RWPE2 (cell line): ENCODE results near the gene SPACDR.

Source experiments
- ATAC-seq: fragments of 200-7000 bp; cut with Tn5 transposase; 3 replicates; pipeline ENCODE4 v1.9.1; 2021; ENCODE audit warnings: low read depth
- DNase-seq: peaks from one replicate; pipeline ENCODE4 v3.0.0-alpha.2; 2020; ENCODE audit warnings: low spot score
- H3K27ac ChIP-seq: fragments of 450-650 bp; 2 replicates; pipeline ENCODE4 v1.5.1; 2017; ENCODE audit warnings: mild to moderate bottlenecking; ENCODE audit not compliant: poor library complexity, severe bottlenecking
- H3K27me3 ChIP-seq: fragments of 250-450 bp; sonication (Bioruptor Pico); 2 replicates; pipeline ENCODE4 v1.5.1; 2021; ENCODE audit warnings: mild to moderate bottlenecking, moderate library complexity; ENCODE audit not compliant: insufficient read depth, poor library complexity, severe bottlenecking
- H3K36me3 ChIP-seq: fragments of 250-450 bp; sonication (Bioruptor Pico); 2 replicates; pipeline ENCODE4 v1.5.1; 2020; ENCODE audit warnings: low read depth, mild to moderate bottlenecking, moderate library complexity
- H3K4me1 ChIP-seq: fragments of 250-450 bp; sonication (Bioruptor Pico); 2 replicates; pipeline ENCODE4 v1.5.1; 2021; ENCODE audit warnings: mild to moderate bottlenecking, moderate library complexity; ENCODE audit not compliant: insufficient read depth, poor library complexity, severe bottlenecking
- H3K4me3 ChIP-seq: fragments of 250-450 bp; sonication (Bioruptor Pico); 2 replicates; pipeline ENCODE4 v1.5.1; 2021; ENCODE audit warnings: mild to moderate bottlenecking, moderate library complexity; ENCODE audit not compliant: severe bottlenecking
- H3K9me3 ChIP-seq: fragments of 250-450 bp; sonication (Bioruptor Pico); 2 replicates; pipeline ENCODE4 v1.5.1; 2021; ENCODE audit warnings: mild to moderate bottlenecking, moderate library complexity; ENCODE audit not compliant: severe bottlenecking
- CTCF ChIP-seq: fragments of 450-650 bp; IDR thresholded peaks from one replicate; pipeline ENCODE4 v1.5.1; 2017; ENCODE audit warnings: mild to moderate bottlenecking, moderate library complexity; ENCODE audit not compliant: poor library complexity, severe bottlenecking

Gene SPACDR

DNA sequence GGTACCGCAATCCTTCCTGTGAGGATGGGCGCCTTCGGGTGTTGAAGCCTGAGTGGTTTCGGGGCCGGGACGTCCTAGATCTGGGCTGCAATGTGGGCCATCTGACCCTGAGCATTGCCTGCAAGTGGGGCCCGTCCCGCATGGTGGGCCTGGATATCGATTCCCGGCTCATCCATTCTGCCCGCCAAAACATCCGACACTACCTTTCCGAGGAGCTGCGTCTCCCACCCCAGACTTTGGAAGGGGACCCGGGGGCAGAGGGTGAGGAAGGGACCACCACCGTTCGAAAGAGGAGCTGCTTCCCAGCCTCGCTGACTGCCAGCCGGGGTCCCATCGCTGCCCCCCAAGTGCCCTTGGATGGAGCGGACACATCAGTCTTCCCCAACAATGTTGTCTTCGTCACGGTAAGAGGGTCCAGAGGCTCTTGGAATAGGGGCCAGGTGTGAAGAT lies 32.7 kb downstream of the SPACDR start:
- no peak for TF ChIP-seq CTCF
- no peak for ATAC-seq
- Histone ChIP-seq H3K9me3 (no peaks in the 10 kb centered on the region), H3K36me3 (peaks cover 34% of the 10 kb centered on the region), H3K27ac (peak overlapping the region; percentile 79), H3K4me1 (peaks cover 3% of the 10 kb centered on the region), H3K4me3 (no peak overlapping the region), H3K27me3 (no peaks in the 10 kb centered on the region)
- no peak for DNase-seq

DNA sequence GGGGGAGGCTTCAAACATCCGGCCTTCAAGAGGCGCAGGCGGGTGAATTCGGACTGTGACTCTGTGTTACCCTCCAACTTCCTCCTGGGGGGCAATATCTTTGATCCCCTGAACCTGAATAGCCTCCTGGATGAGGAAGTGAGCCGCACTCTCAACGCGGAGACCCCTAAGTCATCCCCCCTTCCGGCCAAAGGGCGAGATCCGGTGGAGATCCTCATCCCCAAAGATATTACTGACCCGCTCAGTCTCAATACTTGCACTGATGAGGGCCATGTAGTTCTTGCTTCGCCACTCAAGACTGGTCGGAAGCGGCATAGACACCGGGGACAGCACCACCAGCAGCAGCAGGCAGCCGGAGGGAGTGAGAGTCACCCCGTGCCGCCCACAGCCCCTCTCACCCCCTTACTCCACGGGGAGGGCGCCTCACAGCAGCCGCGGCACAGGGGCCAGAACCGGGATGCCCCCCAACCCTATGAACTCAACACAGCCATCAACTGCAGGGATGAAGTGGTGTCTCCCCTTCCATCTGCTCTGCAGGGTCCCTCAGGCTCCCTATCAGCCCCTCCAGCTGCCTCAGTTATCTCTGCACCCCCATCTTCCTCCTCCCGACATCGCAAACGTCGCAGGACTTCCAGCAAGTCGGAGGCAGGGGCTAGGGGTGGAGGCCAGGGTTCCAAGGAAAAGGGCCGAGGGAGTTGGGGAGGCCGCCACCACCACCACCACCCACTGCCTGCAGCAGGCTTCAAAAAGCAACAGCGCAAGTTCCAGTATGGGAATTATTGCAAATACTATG lies 33.4 kb downstream of the SPACDR start:
- no peak for DNase-seq
- peaks cover 34% of the 10 kb centered on the region for H3K36me3 ChIP-seq
- no peak for ATAC-seq

DNA sequence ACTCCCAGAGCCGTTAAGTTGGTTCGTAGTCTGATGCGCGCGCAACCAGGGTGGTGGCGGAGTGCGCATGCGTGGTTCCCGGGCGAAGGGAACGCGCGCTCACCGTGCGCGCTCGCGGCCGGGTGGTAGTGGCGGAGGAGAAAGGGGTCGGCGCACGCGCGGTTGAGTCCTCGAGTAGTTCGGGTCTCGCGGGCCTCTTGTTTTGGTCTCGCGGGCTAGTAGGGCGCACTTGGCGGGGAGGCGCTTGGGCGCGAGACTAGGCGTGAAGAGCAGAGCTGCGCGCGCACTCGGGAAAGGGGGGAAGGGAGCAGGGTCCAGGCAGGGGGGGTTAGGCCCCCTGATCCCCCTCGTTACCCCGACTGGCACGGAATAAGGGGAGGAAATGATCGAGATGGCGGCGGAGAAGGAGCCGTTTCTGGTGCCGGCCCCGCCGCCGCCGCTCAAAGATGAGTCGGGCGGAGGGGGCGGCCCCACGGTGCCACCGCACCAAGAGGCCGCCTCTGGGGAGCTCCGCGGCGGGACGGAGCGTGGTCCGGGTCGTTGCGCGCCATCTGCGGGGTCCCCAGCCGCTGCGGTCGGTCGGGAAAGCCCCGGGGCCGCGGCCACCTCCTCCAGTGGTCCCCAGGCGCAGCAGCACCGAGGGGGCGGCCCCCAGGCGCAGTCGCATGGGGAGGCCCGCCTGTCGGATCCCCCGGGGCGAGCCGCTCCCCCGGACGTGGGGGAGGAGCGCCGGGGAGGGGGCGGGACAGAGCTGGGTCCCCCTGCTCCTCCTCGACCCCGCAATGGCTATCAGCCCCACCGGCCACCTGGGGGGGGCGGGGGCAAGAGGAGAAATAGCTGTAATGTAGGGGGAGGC lies 34.2 kb downstream of the SPACDR start, which contains the start of gene MEPCE:
TSS of gene MEPCE (plus strand) at position 195 of the 856 bp plus-strand sequence. CDS start at position 383, 188 bp downstream.
- Histone ChIP-seq H3K27me3 (no peaks in the 10 kb centered on the region), H3K9me3 (no peaks in the 10 kb centered on the region), H3K4me1 (peaks cover 3% of the 10 kb centered on the region), H3K4me3 (peak within 1 kb of the TSS; percentile 67), H3K27ac (peak within 1 kb of the TSS; percentile 79), H3K36me3 (peaks cover 29% of the 10 kb centered on the region)
- ATAC-seq (peak; percentile 46), DNase-seq (peak; percentile 97)
- TF ChIP-seq CTCF, result no peak

More for the DNA sequence above, 33.4 kb downstream of the SPACDR start:
- no peak for TF ChIP-seq CTCF
- Histone ChIP-seq H3K27me3 (no peaks in the 10 kb centered on the region), H3K27ac (peak overlapping the region; percentile 79), H3K9me3 (no peaks in the 10 kb centered on the region), H3K4me3 (peak overlapping the region; percentile 67), H3K4me1 (peaks cover 3% of the 10 kb centered on the region)

DNA sequence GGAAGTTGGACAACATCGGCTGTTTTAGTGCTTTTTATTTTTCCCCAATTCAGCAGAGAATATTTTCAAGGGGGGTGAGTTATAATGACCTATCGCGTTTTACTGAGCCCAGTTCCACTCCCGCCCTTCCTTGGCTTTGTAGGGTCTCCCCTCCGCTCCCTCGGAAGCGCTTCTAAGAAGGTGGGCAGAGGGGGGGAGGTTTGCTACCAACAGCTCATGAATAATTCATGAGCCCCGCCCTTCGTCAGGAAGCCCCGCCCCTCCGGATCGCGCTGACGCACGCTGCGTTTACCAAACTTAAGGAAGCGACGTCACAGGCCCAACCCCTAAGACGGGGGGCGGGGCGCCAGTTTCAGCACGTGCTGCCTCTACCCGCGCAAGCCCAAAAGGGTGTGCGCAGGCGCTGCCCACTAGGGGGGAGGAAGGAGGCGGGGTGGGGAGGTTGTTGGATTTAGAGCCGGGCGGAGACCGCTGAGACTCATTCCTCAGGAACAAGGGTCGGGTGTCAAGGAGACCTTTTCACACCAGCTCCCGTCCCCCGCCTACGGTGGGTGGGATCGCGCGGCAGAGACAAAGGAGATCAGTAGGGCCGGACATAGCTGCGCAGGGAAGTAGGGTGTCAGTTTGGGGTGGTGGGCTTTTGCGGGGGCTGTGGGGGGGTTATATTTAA lies 35.0 kb downstream of the SPACDR start:
- no peak for TF ChIP-seq CTCF
- DNase-seq, result peak; percentile 99
- peak; percentile 54 for ATAC-seq
- Histone ChIP-seq H3K27me3 (no peaks in the 10 kb centered on the region), H3K36me3 (peaks cover 22% of the 10 kb centered on the region), H3K4me1 (no peaks in the 10 kb centered on the region), H3K9me3 (no peaks in the 10 kb centered on the region), H3K4me3 (peak overlapping the region; percentile 67), H3K27ac (peak overlapping the region; percentile 79)
